ENCODE results near the gene SUCLG2. TPM values are rescaled to one million over a fixed set of nuclear protein-coding genes. Genes with fewer than 3 reads are reported as not detected.

SUCLG2 gene
- total and polyA plus RNA-seq, 9 donors = 24.8 to 75.2 (median 40.1) TPM

GRCh38 chr3:67334588-67334987, 319.8 kb downstream of the SUCLG2 start:
- intact Hi-C loops (cut with DNase I) = no loop called here
- TF ChIP-seq EP300 (IDR thresholded peaks at IDR 0.05) (no peak), CTCF (IDR thresholded peaks at IDR 0.05) (no peak), POLR2A (IDR thresholded peaks at IDR 0.05) (no peak)
- H3K4me3 ChIP-seq = no peak overlapping the region
- no peaks in the 10 kb centered on the region for H3K4me1 ChIP-seq (ENCODE audit: insufficient read depth)
- DNase-seq = no peak
- H3K9me3 ChIP-seq = no peaks in the 10 kb centered on the region
- no peak overlapping the region for H3K27ac ChIP-seq
- H3K36me3 ChIP-seq = no peaks in the 10 kb centered on the region
- no peaks in the 10 kb centered on the region for H3K27me3 ChIP-seq

- intact Hi-C loops (cut with DNase I) = no loop called here
These were observed 325.1 kb downstream of the SUCLG2 start for GRCh38 chr3:67329358-67329757.

DNA sequence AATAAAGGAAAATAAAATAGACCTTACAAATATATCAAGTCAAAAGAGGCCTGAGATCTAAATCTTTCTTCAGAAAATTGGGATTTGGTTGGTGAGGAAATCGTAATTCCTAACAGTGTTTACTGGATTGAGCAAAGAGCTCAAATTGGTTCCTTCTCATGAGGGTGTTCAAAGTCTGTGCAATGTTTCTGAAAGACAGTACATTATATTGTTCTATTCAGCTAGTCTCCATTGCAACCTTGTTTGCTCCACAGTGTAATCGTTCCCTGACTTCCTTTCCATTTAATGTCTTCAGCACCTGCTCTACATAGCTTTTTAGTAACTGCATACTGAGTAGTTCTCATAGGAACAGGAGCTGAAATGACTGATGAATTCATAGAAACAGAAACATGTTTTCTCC, 326.8 kb downstream of the SUCLG2 start:
- intact Hi-C loops (cut with DNase I) = no loop called here
- no peaks in the 10 kb centered on the region for H3K36me3 ChIP-seq
- no peak for TF ChIP-seq EP300 (IDR thresholded peaks at IDR 0.05)
- TF ChIP-seq POLR2A (IDR thresholded peaks at IDR 0.05) = no peak
- no peak for TF ChIP-seq CTCF (IDR thresholded peaks at IDR 0.05)
- WGBS, 3 donors = 78 to 86% (median 80%) methylated on average over 2 of the region's 2 CpGs
- H3K4me3 ChIP-seq = no peak overlapping the region
- H3K27ac ChIP-seq = no peak overlapping the region
- DNase-seq = no peak
- no peaks in the 10 kb centered on the region for H3K4me1 ChIP-seq (ENCODE audit: insufficient read depth)
- no peaks in the 10 kb centered on the region for H3K27me3 ChIP-seq
- no peaks in the 10 kb centered on the region for H3K9me3 ChIP-seq

More at GRCh38 chr3:67329358-67329757, 325.1 kb downstream of the SUCLG2 start:
- TF ChIP-seq EP300 (IDR thresholded peaks at IDR 0.05) = no peak
- TF ChIP-seq CTCF (IDR thresholded peaks at IDR 0.05) = no peak
- TF ChIP-seq POLR2A (IDR thresholded peaks at IDR 0.05) = no peak
- no peaks in the 10 kb centered on the region for H3K4me1 ChIP-seq (ENCODE audit: insufficient read depth)
- no peaks in the 10 kb centered on the region for H3K27me3 ChIP-seq
- H3K36me3 ChIP-seq = no peaks in the 10 kb centered on the region
- no peak for DNase-seq
- H3K4me3 ChIP-seq = no peak overlapping the region
- 53 to 68% (median 61%) methylated on average over 2 of the region's 2 CpGs for WGBS, 3 donors
- no peak overlapping the region for H3K27ac ChIP-seq
- H3K9me3 ChIP-seq = no peaks in the 10 kb centered on the region

- H3K4me3 ChIP-seq = no peak overlapping the region
- no peaks in the 10 kb centered on the region for H3K9me3 ChIP-seq
- H3K36me3 ChIP-seq = no peaks in the 10 kb centered on the region
- no peak for DNase-seq
- H3K4me1 ChIP-seq (ENCODE audit: insufficient read depth) = no peaks in the 10 kb centered on the region
- TF ChIP-seq EP300 (IDR thresholded peaks at IDR 0.05) = no peak
- TF ChIP-seq POLR2A (IDR thresholded peaks at IDR 0.05) = no peak
- TF ChIP-seq CTCF (IDR thresholded peaks at IDR 0.05) = no peak
- H3K27me3 ChIP-seq = no peaks in the 10 kb centered on the region
- whole genome bisulfite sequencing, 3 donors = 76 to 87% (median 84%) methylated on average over 6 of the region's 6 CpGs
- intact Hi-C loops (cut with DNase I) = no loop called here
- H3K27ac ChIP-seq = no peak overlapping the region
These were observed 329.2 kb downstream of the SUCLG2 start for GRCh38 chr3:67325231-67325630.
